ENCODE data around the gene CMBL. TPM values are rescaled to one million over a fixed set of nuclear protein-coding genes. Genes with fewer than 3 reads are reported as not detected.

The CMBL gene
- total and polyA plus RNA-seq, 2 of the 13 experiments (the other 11 are each of a cell fraction or from before 2014, with no cell fraction given) = 11.5 to 17.0 TPM

DNA sequence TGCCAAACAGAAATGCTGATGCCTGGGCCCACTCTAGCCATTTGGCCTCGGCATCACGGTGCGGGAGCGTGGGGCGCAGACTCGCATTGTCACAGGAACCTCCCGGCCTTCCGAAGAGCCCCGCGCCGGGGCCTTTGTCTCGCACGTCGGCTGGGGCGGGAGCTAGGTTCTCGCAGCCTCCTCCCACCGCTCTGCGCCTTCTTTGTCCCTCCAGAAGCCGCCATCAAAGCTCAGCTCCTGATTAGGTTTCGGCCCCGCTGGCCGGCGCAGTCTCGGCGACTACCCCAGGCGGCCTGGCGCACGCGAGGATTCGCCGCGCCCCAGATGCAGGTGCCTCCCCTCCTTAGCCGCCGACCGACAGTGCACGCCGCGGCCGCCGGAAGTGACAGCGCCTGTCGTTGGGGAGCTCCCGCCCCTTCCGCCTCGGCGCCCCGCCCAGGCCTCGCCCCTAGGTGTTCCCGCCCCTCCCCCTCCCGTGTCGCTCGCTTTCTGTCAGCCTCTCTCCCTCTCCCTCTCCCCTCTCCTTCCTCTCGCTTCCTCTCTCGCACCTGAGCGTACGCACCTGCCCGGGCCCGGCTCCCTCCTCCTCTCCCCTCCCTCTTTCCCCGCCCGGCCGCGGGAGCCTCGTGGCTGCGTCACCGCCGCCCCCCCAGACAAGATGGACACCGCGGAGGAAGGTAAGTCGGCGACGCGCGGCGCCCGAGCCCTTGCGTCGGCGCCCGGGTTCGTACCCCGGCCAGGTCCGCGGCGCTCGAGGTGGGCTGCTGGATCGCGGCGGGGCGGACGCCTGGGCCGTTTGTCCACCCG is 45.7 kb upstream of the CMBL start, which contains the start of gene MARCHF6 (continued):
- TF ChIP-seq MBNL3 (CRISPR knock-in tag; conservative IDR thresholded peaks at IDR 0.05) (no peak), ZNF562 (CRISPR knock-in tag; IDR thresholded peaks at IDR 0.05; ENCODE audit: borderline replicate concordance) (no peak), RBFOX2 (IDR thresholded peaks at IDR 0.05; ENCODE audit: low read depth, low read length) (peak; percentile 97), ZNF724P (CRISPR knock-in tag; IDR thresholded peaks at IDR 0.05; ENCODE audit: borderline replicate concordance) (peak; percentile 69; the same call in 1 of the 2 replicates), THAP11 (CRISPR knock-in tag; IDR thresholded peaks at IDR 0.05) (peak; percentile 84), ZNF768 (CRISPR knock-in tag; IDR thresholded peaks at IDR 0.05) (peak; percentile 48), TAF1 (CRISPR knock-in tag; IDR thresholded peaks at IDR 0.05) (peak; percentile 99), ZZZ3 (CRISPR knock-in tag; IDR thresholded peaks at IDR 0.05; ENCODE audit: borderline replicate concordance) (peak; percentile 62; the same call in 1 of the 2 replicates), ZNF451 (CRISPR knock-in tag; IDR thresholded peaks at IDR 0.05) (no peak), ZNF367 (CRISPR knock-in tag; IDR thresholded peaks at IDR 0.05; ENCODE audit: borderline replicate concordance) (0 out of 2 replicates have a peak, but pooled peaks have one; percentile 50), TP53 (CRISPR knock-in tag; conservative IDR thresholded peaks at IDR 0.05) (0 out of 2 replicates have a peak, but pooled peaks have one; percentile 33), ARNT2 (CRISPR knock-in tag; IDR thresholded peaks at IDR 0.05; ENCODE audit: low read depth) (0 out of 2 replicates have a peak, but pooled peaks have one; percentile 39), NR2C2 (CRISPR knock-in tag; IDR thresholded peaks at IDR 0.05; ENCODE audit: borderline replicate concordance) (peak; percentile 25; the same call in 1 of the 2 replicates), FOSL1 (CRISPR knock-in tag; IDR thresholded peaks at IDR 0.05; ENCODE audit: borderline replicate concordance) (no peak)
- TF ChIP-seq, protein P1, sequence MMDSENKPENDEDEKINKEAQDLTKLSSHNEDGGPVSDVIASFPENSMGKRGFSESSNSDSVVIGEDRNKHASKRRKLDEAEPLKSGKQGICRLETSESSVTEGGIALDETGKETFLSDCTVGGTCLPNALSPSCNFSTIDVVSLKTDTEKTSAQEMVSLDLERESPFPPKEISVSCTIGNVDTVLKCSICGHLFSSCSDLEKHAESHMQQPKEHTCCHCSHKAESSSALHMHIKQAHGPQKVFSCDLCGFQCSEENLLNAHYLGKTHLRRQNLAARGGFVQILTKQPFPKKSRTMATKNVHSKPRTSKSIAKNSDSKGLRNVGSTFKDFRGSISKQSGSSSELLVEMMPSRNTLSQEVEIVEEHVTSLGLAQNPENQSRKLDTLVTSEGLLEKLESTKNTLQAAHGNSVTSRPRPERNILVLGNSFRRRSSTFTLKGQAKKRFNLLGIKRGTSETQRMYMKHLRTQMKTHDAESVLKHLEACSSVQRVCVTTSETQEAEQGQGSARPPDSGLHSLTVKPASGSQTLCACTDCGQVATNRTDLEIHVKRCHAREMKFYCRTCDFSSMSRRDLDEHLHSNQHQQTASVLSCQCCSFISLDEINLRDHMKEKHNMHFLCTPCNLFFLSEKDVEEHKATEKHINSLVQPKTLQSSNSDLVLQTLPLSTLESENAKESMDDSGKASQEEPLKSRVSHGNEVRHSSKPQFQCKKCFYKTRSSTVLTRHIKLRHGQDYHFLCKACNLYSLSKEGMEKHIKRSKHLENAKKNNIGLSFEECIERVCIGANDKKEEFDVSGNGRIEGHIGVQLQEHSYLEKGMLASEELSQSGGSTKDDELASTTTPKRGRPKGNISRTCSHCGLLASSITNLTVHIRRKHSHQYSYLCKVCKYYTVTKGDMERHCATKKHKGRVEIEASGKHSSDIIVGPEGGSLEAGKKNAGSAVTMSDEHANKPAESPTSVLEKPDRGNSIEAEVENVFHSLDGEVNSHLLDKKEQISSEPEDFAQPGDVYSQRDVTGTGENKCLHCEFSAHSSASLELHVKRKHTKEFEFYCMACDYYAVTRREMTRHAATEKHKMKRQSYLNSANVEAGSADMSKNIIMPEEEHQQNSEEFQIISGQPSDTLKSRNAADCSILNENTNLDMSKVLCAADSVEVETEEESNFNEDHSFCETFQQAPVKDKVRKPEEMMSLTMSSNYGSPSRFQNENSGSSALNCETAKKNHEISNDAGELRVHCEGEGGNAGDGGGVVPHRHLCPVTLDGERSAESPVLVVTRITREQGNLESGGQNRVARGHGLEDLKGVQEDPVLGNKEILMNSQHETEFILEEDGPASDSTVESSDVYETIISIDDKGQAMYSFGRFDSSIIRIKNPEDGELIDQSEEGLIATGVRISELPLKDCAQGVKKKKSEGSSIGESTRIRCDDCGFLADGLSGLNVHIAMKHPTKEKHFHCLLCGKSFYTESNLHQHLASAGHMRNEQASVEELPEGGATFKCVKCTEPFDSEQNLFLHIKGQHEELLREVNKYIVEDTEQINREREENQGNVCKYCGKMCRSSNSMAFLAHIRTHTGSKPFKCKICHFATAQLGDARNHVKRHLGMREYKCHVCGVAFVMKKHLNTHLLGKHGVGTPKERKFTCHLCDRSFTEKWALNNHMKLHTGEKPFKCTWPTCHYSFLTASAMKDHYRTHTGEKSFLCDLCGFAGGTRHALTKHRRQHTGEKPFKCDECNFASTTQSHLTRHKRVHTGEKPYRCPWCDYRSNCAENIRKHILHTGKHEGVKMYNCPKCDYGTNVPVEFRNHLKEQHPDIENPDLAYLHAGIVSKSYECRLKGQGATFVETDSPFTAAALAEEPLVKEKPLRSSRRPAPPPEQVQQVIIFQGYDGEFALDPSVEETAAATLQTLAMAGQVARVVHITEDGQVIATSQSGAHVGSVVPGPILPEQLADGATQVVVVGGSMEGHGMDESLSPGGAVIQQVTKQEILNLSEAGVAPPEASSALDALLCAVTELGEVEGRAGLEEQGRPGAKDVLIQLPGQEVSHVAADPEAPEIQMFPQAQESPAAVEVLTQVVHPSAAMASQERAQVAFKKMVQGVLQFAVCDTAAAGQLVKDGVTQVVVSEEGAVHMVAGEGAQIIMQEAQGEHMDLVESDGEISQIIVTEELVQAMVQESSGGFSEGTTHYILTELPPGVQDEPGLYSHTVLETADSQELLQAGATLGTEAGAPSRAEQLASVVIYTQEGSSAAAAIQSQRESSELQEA (CRISPR knock-in tag; IDR thresholded peaks at IDR 0.05; ENCODE audit: not compliant biosample characterization) = peak; percentile 90
- TF ChIP-seq, protein P2, sequence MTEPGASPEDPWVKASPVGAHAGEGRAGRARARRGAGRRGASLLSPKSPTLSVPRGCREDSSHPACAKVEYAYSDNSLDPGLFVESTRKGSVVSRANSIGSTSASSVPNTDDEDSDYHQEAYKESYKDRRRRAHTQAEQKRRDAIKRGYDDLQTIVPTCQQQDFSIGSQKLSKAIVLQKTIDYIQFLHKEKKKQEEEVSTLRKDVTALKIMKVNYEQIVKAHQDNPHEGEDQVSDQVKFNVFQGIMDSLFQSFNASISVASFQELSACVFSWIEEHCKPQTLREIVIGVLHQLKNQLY (CRISPR knock-in tag; IDR thresholded peaks at IDR 0.05) = no peak
- TF ChIP-seq, protein P3, sequence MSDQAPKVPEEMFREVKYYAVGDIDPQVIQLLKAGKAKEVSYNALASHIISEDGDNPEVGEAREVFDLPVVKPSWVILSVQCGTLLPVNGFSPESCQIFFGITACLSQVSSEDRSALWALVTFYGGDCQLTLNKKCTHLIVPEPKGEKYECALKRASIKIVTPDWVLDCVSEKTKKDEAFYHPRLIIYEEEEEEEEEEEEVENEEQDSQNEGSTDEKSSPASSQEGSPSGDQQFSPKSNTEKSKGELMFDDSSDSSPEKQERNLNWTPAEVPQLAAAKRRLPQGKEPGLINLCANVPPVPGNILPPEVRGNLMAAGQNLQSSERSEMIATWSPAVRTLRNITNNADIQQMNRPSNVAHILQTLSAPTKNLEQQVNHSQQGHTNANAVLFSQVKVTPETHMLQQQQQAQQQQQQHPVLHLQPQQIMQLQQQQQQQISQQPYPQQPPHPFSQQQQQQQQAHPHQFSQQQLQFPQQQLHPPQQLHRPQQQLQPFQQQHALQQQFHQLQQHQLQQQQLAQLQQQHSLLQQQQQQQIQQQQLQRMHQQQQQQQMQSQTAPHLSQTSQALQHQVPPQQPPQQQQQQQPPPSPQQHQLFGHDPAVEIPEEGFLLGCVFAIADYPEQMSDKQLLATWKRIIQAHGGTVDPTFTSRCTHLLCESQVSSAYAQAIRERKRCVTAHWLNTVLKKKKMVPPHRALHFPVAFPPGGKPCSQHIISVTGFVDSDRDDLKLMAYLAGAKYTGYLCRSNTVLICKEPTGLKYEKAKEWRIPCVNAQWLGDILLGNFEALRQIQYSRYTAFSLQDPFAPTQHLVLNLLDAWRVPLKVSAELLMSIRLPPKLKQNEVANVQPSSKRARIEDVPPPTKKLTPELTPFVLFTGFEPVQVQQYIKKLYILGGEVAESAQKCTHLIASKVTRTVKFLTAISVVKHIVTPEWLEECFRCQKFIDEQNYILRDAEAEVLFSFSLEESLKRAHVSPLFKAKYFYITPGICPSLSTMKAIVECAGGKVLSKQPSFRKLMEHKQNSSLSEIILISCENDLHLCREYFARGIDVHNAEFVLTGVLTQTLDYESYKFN (CRISPR knock-in tag; conservative IDR thresholded peaks at IDR 0.05) = peak; percentile 40; the same call in 1 of the 2 replicates

All from HepG2 (cell line).